ENCODE data around the gene RBBP4.

- TF ChIP-seq CTCF (IDR thresholded peaks at IDR 0.05; ENCODE audit: poor library complexity, severe bottlenecking): no peak
- TF ChIP-seq EZH2 (IDR thresholded peaks at IDR 0.05; ENCODE audit: borderline replicate concordance, insufficient read depth, low read length, poor library complexity, severe bottlenecking): no peak
- no peak for TF ChIP-seq TAF1 (IDR thresholded peaks at IDR 0.05; ENCODE audit: low read depth)
Observed at GRCh38 chr1:32665915-32666314, 14.9 kb downstream of the RBBP4 start.
